ENCODE measurements around the gene NANP.
"Not testable (repeated sequence)": the region's sequence is repeated elsewhere in the genome, so short reads cannot be mapped to it uniquely, and the experiment has no call there.

The NANP gene

GRCh38 chr20:25623736-25624499, at the start of gene NANP:
NANP (minus strand) TSS chr20:25624014; CDS start chr20:25623948, 66 bp downstream.
- peak; percentile 55 for DNase-seq (ENCODE audit: low read depth)

GRCh38 chr20:25672659-25673235, 48.9 kb upstream of the NANP start:
- no peak for DNase-seq (ENCODE audit: low read depth)

- DNase-seq (ENCODE audit: low read depth), result no peak
Observed at GRCh38 chr20:25669826-25670422, 46.1 kb upstream of the NANP start.

GRCh38 chr20:25668446-25668845, 44.6 kb upstream of the NANP start:
- no peak for DNase-seq (ENCODE audit: low read depth)

GRCh38 chr20:25659999-25660398, 36.2 kb upstream of the NANP start:
- DNase-seq (ENCODE audit: low read depth), result no peak

GRCh38 chr20:25654487-25654886, 30.7 kb upstream of the NANP start:
- DNase-seq (ENCODE audit: low read depth), result no peak

GRCh38 chr20:25652866-25653265, 29.1 kb upstream of the NANP start:
- DNase-seq (ENCODE audit: low read depth), result not testable (repeated sequence)

- no peak for DNase-seq (ENCODE audit: low read depth)
Observed at GRCh38 chr20:25644814-25645213, 21.0 kb upstream of the NANP start.

- DNase-seq (ENCODE audit: low read depth), result no peak
Observed at GRCh38 chr20:25643716-25644115, 19.9 kb upstream of the NANP start.

GRCh38 chr20:25637247-25637646, 13.4 kb upstream of the NANP start:
- DNase-seq (ENCODE audit: low read depth), result no peak

- no peak for DNase-seq (ENCODE audit: low read depth)
Observed at GRCh38 chr20:25632940-25633790, 9.4 kb upstream of the NANP start.

- DNase-seq (ENCODE audit: low read depth), result not testable (repeated sequence)
Observed at GRCh38 chr20:25630615-25631014, 6.8 kb upstream of the NANP start.

- no peak for DNase-seq (ENCODE audit: low read depth)
Observed at GRCh38 chr20:25629816-25630499, 6.1 kb upstream of the NANP start.

GRCh38 chr20:25626779-25627178, 3.0 kb upstream of the NANP start:
- no peak for DNase-seq (ENCODE audit: low read depth)

GRCh38 chr20:25624500-25624939, 706 bp upstream of the NANP start:
- DNase-seq (ENCODE audit: low read depth), result no peak

- DNase-seq (ENCODE audit: low read depth), result no peak
Observed at GRCh38 chr20:25623225-25623735, 534 bp downstream of the NANP start.

GRCh38 chr20:25622450-25623224, 1.2 kb downstream of the NANP start:
- no peak for DNase-seq (ENCODE audit: low read depth)

GRCh38 chr20:25622049-25622448, 1.8 kb downstream of the NANP start:
- DNase-seq (ENCODE audit: low read depth), result no peak

GRCh38 chr20:25619514-25619913, 4.3 kb downstream of the NANP start:
- DNase-seq (ENCODE audit: low read depth), result no peak

- no peak for DNase-seq (ENCODE audit: low read depth)
Observed at GRCh38 chr20:25608774-25609173, 15.0 kb downstream of the NANP start.
